Articular chondrocyte of knee joint (primary cell): ENCODE data around the gene TFAP2A. TPM values are rescaled to one million over a fixed set of nuclear protein-coding genes. Genes with fewer than 3 reads are reported as not detected.

ENCODE experiments used
- small RNA-seq: library from RNA; depleted of rRNA; stranded (forward); fragments of <200 nt; gene quantifications from one replicate; pipeline ENCODE3, GENCODE V24; 2012
- total RNA-seq: library from RNA; depleted of rRNA; stranded (reverse); fragments of >200 nt; gene quantifications from 2 replicates; pipeline ENCODE4 v1.2.3, GENCODE V29; 2012

The TFAP2A gene
- total RNA-seq, result 0.11 and 0.39 TPM in 2 replicates

GRCh38 chr6:10414756-10415616 is at the start of gene TFAP2A:
TSS of gene TFAP2A (minus strand) at chr6:10415074. CDS start at chr6:10414991, 83 bp downstream.

Small RNA genes within 50 kb of the gene (small RNA-seq; reads per million reads assigned to genes)
- not detected for gene MIR5689

Other genes with a start within 250 kb of the TFAP2A start
- gene GCNT2, start 106.3 kb upstream of the TFAP2A start, total RNA-seq, result 2.6 and 3.0 TPM in 2 replicates